MCF 10A (cell line): ENCODE data around the gene NLRC3. TPM values are rescaled to one million over a fixed set of nuclear protein-coding genes. Genes with fewer than 3 reads are reported as not detected.

Source experiments
- BruUV-seq: library from RNA; stranded (reverse); fragments of 400-500 nt; replicated peaks from 2 replicates; lab custom pipeline; 2021; lab: Mats Ljungman, UMichigan
- CTCF ChIA-PET: fragments of 300-600 bp; sonication (Branson Sonifier 250); formaldehyde crosslinking; extraction: SDS; loops from one replicate; lab custom pipeline; 2021; ENCODE audit warnings: antibody characterized with exemption, inconsistent platforms; lab: Yijun Ruan, JAX
- POLR2A ChIA-PET: fragments of 300-600, 350-650 bp; sonication (Branson Sonifier 250); formaldehyde crosslinking; extraction: SDS; loops from one replicate; lab custom pipeline; 2020; ENCODE audit warnings: antibody characterized with exemption, inconsistent platforms; lab: Yijun Ruan, JAX
- DNase-seq: peaks from one replicate; pipeline ENCODE4 v3.0.0-alpha.2; 2018; ENCODE audit not compliant: unreplicated experiment
- H3K27ac Mint-ChIP-seq: one replicate; pipeline ENCODE4 v1.8.0; 2022; ENCODE audit warnings: mild to moderate bottlenecking, low read depth, mixed read lengths; ENCODE audit not compliant: unreplicated experiment
- H3K27me3 Mint-ChIP-seq: one replicate; pipeline ENCODE4 v1.8.0; 2022; ENCODE audit warnings: mixed read lengths; ENCODE audit not compliant: insufficient read depth, unreplicated experiment
- H3K36me3 Mint-ChIP-seq: one replicate; pipeline ENCODE4 v1.8.0; 2022; ENCODE audit warnings: mild to moderate bottlenecking, moderate library complexity, mixed read lengths; ENCODE audit not compliant: insufficient read depth, unreplicated experiment
- H3K4me1 Mint-ChIP-seq: one replicate; pipeline ENCODE4 v1.8.0; 2022; ENCODE audit warnings: mixed read lengths; ENCODE audit not compliant: insufficient read depth, unreplicated experiment
- H3K4me3 Mint-ChIP-seq: one replicate; pipeline ENCODE4 v1.8.0; 2022; ENCODE audit warnings: mild to moderate bottlenecking, moderate library complexity, mixed read lengths; ENCODE audit not compliant: unreplicated experiment
- H3K9me3 Mint-ChIP-seq: one replicate; pipeline ENCODE4 v1.8.0; 2022; ENCODE audit warnings: mixed read lengths; ENCODE audit not compliant: unreplicated experiment
- CTCF ChIP-seq: fragments of 200-600 bp; IDR thresholded peaks from one replicate; pipeline ENCODE4 v1.8.0; 2022; ENCODE audit warnings: antibody characterized with exemption, mild to moderate bottlenecking; ENCODE audit not compliant: unreplicated experiment
- intact Hi-C: fragments of 100-400 bp; cut with micrococcal nuclease; formaldehyde crosslinking; loops from 2 replicates; pipeline ENCODE4 v1.14.1; 2022
- total RNA-seq: library from RNA; stranded (reverse); gene quantifications from 2 replicates; pipeline ENCODE4 v1.2.3, GENCODE V29; 2022

NLRC3 gene
- total RNA-seq, 1 experiment from 2014 or later = not detected

- Mint-ChIP-seq H3K4me1 (no peaks in the 10 kb centered on the region), H3K27ac (no peak overlapping the region), H3K9me3 (no peaks in the 10 kb centered on the region), H3K4me3 (no peak overlapping the region), H3K36me3 (peaks cover 15% of the 10 kb centered on the region), H3K27me3 (no peaks in the 10 kb centered on the region)
- no TSS peak for BruUV-seq
- intact Hi-C loops = no loop called here
- TF ChIP-seq CTCF = no peak
- DNase-seq = no peak
- POLR2A ChIA-PET = interaction anchor here (1.6 kb wide), 1 partner anchor 10 kb away, joined by 3 read pairs; the partner anchor contains the start of gene CLUAP1
- CTCF ChIA-PET = interaction anchor here (0.7 kb wide), 1 partner anchor 482 kb away, joined by 3 read pairs; no protein-coding TSS in a partner anchor
Measured at GRCh38 chr16:3490911-3491629, 86.1 kb downstream of the NLRC3 start.

Other genes starting within 250 kb of the NLRC3 start
- not detected in 2 replicates for gene OR2C1, start 221.5 kb downstream of the NLRC3 start, total RNA-seq
- 17.5 and 18.1 TPM in 2 replicates for gene ZSCAN32, start 176.4 kb downstream of the NLRC3 start, total RNA-seq
- gene ZNF174, start 176.2 kb downstream of the NLRC3 start, total RNA-seq = 7.5 and 8.9 TPM in 2 replicates
- 2.3 and 2.5 TPM in 2 replicates for gene ZNF597, start 133.9 kb downstream of the NLRC3 start, total RNA-seq
- 38.6 and 40.8 TPM in 2 replicates for gene NAA60, start 133.7 kb downstream of the NLRC3 start, total RNA-seq
- gene C16orf90, start 81.9 kb downstream of the NLRC3 start, total RNA-seq = not detected in 2 replicates
- 29.5 and 33.1 TPM in 2 replicates for gene CLUAP1, start 76.4 kb downstream of the NLRC3 start, total RNA-seq
- gene SLX4, start 34.2 kb upstream of the NLRC3 start, total RNA-seq = 5.9 and 6.7 TPM in 2 replicates
- gene DNASE1, start 77.3 kb upstream of the NLRC3 start, total RNA-seq = 11.4 and 18.4 TPM in 2 replicates
- gene TRAP1, start 140.1 kb upstream of the NLRC3 start, total RNA-seq = 145 and 274 TPM in 2 replicates